ENCODE data around the gene PRKCB.

DNA sequence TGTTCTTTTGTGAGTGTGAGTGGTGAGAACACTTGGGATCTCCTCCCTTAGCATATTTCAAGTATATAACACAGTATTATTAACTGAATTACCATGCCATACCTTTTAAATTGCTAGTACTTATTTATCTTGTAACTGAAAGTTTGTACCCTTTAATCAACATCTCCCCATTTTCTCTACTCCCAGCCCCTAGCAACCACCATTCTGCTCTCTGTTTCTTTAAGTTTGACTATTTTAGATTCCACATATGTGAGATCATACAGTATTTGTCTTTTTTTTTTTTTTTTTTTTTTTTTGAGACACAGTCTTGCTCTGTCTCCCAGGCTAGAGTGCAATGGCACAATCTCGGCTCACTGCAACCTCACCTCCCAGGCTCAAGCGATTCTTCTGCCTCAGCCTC lies 302.8 kb downstream of the PRKCB start:
- TF ChIP-seq EZH2phosphoT487 (IDR thresholded peaks at IDR 0.05; ENCODE audit: borderline replicate concordance, low read depth, low read length): no peak
- TF ChIP-seq, protein P1, sequence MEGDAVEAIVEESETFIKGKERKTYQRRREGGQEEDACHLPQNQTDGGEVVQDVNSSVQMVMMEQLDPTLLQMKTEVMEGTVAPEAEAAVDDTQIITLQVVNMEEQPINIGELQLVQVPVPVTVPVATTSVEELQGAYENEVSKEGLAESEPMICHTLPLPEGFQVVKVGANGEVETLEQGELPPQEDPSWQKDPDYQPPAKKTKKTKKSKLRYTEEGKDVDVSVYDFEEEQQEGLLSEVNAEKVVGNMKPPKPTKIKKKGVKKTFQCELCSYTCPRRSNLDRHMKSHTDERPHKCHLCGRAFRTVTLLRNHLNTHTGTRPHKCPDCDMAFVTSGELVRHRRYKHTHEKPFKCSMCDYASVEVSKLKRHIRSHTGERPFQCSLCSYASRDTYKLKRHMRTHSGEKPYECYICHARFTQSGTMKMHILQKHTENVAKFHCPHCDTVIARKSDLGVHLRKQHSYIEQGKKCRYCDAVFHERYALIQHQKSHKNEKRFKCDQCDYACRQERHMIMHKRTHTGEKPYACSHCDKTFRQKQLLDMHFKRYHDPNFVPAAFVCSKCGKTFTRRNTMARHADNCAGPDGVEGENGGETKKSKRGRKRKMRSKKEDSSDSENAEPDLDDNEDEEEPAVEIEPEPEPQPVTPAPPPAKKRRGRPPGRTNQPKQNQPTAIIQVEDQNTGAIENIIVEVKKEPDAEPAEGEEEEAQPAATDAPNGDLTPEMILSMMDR (conservative IDR thresholded peaks at IDR 0.05; ENCODE audit: low read length): no peak

Measured in OCI-LY7 (cell line).